GM19328 (cell line): ENCODE measurements around the gene KCNG2.
"Not testable (repeated sequence)": the region's sequence is repeated elsewhere in the genome, so short reads cannot be mapped to it uniquely, and the experiment has no call there.

Experiments
- ATAC-seq: cut with Tn5 transposase; IDR thresholded peaks from one replicate; pipeline ENCODE4 v1.9.1; 2021; ENCODE audit warnings: mild to moderate bottlenecking, moderate library complexity; ENCODE audit not compliant: unreplicated experiment

KCNG2 gene

DNA sequence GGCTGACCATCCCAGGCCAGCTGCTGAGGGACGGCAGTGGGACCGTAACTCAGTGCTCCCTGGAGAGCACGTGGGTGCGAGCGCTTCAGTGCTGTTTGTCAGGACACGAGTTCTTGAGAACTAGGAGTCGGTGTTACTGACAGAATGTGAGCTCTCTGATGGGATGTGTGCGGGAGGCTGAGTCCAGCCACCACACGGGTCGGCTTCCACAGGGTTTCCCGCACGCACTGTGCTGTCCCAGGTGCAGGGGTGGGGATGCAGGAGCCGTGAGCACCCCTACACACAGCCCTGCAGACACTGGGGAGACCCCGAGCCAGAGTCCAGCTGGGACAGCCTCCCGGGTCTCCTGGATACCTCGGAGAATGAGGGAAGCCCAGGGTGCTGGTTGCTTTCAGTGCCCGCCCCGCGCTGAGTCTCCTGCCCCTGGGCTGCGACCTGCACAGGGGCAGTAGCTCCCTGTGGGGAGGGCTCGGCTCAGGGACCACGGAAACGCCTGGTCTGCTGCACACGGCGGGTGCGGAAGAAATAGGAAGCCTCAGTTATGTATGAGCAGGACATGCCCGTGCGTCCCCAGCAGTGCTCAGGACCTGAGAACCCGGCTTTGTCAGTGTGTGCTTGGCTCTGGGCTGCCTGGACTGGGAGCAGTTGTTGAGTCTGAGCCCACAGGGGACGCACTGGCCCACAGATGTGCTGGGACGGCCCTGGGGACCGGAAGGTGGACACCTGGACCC lies 71.2 kb downstream of the KCNG2 start:
- ATAC-seq: no peak

DNA sequence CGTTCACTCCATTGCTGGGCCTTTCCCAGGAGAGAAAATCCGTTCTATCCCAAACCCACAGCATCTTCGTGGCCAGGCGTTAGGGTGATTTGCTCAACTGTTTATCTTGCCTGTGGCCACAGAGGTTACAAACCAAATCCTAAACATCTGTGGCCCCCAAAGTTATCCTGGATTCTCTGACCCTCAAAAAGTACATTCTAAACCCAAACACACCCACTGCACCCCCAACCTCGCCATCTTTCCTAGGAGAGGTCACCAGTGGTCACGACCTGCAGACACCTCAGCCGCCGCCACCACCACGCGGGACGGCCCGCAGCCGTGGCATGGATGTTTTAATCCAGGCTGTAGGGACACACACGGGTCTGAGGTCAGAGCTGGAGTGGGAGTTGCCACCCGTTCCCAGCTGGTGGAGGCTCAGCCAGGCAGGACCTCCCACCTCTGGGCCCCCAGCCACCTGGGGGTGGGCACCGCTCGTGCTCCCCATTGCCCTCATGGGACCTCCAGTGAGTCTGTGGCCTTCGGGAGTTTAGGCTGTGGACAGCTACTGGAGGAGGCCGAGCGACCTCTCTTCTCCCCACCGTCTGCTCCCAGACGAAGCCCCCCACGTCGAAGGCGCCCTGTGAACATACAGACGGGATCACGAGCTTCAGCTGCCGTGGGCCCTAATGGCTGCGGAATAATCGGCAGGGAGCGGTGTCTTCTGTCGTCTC lies 72.0 kb downstream of the KCNG2 start:
- no peak for ATAC-seq

DNA sequence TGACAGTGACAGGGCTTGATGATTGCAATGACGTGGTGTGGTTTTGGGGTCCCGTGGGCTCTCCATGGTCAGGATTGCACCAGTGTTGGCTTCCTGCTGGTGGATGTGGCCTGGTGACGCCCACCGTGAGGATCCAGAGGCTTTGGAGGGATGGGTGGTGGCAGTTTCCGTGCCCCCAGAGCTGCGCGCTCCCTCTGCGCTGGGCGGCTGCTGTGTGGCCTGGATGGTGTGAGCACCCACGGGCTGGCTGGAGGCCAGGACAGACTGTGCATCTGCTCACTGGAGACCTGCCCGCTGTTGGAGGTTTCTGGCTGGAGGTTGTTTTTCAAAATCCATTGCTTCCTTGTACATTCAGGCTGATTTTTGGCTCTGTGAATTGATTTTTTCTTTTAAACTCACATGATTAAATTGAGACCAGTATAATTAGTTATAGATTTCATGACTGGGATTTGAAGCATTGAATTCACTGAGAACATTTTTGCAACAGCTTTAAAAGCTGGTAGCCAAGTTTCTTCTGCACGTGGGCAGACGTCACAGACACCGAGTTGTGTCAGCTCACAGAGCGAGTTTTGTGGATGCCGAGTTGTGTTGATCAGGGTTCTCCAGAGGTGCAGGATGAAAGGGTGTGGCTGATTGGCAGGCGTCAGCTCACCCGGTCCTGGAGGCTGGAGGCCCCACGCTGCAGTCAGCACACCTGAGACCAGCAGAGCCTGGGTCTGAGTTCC lies 72.7 kb downstream of the KCNG2 start:
- no peak for ATAC-seq

DNA sequence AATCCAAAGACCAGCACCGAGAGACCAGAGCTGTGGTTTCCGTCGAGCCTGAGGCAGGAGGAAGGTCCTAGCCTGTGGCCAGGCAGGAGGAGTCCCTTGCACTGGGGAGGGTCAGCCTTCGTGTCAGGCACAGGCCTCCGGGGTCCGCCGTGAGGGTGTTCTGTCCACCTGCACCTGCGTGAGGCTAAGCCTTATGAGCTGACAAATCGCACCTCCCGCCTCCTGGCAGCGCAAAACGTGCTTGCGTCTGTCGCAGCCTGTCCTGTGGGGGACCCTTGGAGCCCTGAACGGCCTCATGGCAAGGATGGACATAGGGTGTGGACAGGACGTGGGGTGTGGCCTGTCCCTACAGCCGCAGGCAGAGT lies 73.3 kb downstream of the KCNG2 start:
- no peak for ATAC-seq

DNA sequence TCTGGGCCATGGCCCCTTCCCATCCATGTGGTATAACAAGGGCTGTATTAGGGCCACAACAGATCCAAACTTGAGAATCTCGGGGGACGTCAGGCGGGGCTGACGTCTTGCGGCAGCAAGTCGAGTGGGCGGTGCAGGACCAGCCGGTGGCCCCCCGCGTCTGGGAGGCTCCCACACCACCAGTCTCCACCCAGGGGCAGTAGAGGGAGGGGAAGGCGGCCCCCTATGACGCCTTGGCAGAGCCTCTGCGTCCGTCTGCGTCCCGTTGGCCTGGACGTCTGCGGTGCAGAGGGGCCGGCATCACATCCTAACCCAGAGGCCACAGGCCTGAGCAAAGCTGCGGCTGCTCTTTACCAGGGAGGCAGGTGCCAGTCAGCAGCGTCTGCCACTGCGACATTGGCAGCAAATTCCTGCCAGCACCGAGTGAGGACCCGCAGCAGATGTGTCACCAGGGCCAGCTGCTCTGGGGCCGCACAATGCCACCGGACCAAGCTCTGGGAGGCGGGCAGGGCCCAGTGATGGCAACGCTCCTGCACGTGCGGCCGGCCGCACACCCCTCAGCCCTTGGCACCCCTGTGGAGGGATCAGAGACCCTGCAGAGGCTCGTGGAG lies 73.8 kb downstream of the KCNG2 start:
- ATAC-seq: no peak

DNA sequence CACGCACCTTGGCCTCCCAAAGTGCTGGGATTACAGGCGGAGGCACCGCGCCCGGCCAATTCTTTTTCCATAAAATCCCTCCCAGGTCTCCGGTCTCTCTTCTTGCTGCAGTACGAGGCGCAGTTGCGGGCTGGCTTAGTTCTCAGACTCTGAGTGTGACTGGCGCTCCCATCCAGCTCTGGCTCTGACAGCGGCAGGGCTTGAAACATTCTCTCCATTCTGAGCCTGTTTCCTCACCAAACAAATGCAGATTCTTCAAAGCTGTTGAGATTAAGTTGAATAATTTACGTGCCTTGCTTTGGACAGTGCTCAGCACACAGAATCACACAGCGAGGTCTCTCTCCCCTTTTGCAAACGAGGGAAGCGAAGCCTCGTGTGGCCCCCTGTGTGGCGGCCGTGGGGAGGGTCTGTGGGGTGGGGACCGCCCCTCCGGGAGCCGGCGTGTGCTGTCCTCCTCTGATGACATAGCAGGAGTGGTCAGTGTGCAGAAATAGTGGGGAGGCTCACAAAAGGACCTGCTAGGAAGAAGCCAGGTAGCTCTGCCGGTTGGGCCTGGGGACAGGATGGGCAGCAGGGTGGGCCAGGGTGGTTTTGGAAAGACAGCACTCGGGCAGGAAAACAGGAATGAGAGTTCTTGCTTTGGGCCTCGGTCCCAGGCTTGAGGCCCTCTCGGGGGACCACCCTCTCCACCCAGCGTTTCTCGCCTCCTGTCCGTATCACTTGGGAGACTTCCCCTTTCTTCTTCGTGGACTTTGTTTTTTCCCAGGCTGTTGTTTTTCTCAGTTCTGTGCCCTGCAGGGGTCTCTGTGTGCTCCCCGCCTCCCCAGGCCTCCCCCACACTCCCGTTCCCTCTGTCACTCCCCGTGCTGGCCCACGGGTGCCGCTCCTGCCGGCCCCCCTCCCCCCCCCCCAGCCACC lies 75.0 kb downstream of the KCNG2 start:
- no peak for ATAC-seq

DNA sequence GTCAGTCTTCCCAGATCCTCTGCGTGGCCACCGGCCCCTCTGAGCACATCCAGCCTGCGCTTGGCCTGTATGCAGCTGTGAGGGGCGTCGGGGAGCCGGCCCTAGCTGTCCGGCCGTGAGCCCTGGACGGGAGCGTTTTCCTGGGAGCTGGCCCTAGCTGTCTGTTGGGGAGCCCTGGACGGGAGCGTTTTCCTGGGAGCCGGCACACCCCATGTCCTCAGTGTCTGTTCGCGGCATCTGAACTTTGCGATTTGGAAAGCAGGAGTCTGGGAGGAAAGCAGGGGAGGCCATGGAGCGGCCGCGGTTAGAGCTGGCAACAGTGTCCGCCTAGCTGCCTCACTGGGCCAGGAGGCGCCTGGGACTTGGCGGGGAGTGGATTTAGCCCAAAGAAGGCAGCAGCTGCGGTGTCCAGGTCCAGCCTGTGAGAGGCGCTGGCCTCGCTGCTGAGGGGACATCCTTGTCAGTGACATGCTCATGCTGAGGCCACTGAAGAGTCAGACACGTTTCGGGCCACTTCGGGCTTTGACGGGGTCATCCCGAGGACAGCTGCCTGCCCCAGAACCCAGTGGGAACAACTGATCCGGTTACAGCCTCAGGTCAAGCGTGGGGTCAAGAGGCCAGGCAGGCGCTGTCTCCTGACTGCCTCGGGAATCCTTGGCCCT lies 75.8 kb downstream of the KCNG2 start:
- ATAC-seq: no peak

DNA sequence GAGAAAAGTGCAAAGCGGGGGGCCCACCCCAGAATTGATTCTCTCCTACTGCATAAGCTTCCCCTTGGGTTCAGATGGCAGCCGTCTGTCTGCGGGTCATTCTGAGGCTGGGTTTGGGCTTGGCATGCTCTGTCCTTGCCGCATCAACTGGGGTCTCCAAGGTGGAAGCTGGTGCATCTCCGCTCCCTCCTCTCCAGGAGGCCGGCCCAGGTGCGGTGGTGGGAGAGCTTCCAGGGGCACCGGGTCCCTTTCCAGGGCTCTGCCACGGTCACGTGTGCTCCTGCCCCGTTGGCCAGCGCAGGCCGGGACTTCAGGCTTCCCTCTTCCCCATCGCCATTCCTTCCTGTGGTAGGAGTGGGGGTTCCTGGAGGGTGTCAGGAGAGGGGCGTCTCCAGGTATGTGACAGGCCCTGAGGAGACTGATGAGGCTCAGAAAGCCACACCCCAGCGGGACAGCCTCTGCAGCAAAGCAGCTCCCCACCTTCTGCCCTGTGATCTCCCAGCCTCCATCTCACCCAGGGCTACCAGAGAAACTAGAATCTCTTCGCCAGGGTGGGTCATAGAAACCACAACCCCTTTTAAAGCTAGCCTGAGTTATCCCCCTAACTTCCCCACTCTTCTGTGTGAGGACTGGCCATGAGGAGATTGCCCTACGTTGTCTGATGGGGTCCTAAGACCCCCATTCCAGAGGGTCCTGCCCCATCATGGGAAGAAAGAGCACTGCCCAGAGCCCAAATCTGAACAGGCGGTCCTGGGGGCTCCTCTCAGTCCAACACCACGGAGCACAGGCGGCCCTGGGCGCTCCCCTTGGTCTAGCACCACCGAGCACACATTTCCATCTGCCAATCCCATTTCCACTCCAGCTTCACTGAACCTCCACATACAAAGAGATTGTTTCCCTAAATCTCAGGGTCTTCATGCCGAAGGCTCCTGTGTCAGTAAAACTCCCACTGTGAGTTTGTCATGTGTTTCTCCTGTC lies 77.1 kb downstream of the KCNG2 start:
- no peak for ATAC-seq

DNA sequence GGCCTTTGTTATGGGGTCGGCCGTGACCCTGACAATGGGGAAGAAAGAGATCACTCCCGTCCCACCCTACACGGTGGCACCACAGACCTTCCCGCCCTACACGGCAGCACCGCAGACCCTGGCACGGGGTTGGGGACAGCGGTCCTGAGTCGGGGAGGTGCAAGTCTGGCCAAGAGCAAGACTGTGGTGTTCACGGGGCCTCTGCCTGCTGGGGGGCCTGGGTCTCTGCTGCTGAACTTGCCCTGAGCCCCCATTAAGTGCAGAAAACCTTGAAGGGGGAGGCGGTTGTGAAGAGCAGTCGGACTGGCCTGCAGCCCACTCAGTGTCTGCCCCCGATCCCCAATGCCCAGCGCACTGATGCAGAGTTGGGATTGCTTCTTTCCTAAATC lies 77.8 kb downstream of the KCNG2 start:
- no peak for ATAC-seq

DNA sequence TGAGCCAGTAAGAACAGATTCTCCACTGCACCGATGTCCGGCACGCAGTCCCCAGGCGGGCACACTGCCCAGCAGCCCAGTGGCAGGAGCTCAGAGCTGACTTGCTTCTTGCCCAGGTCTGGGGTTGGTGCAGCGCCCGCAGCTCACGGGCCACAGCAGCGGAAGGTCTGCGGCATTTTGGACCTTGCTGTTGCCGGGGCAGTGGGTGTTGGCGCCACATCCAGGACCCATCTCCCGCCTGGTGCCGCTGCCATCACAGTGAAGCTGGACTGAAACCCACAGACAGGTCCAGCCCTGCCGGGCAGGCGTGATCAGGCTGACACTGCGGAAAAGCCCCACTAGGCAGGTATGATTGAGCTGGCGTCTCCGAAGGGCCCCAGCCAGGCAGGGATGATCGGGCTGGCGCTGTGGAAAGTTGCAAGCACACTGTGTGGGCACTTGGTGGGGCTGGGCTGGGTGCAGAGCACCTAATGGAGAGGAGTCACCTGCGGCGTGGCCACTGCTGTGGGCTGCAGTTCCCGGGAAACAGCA lies 78.3 kb downstream of the KCNG2 start:
- ATAC-seq: no peak

DNA sequence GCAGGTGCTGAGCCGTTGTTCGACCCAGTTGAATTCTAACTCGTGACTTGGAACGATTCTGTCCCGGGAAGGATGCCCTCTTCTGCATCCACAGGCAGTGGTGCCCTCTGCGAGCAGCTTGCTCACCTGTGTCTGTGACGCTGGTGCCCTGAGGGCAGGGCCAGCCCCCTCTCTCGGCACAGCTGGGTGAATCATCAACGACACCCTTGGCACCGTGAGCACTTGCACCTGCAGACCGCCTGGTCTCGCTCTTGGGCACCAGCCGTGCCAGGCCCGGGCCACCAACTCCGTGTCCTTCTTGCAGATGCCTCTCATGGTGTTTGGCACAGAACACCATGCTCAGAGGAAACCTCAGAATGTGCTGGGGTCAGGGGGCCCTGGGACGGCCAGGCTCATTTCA lies 78.8 kb downstream of the KCNG2 start:
- no peak for ATAC-seq

DNA sequence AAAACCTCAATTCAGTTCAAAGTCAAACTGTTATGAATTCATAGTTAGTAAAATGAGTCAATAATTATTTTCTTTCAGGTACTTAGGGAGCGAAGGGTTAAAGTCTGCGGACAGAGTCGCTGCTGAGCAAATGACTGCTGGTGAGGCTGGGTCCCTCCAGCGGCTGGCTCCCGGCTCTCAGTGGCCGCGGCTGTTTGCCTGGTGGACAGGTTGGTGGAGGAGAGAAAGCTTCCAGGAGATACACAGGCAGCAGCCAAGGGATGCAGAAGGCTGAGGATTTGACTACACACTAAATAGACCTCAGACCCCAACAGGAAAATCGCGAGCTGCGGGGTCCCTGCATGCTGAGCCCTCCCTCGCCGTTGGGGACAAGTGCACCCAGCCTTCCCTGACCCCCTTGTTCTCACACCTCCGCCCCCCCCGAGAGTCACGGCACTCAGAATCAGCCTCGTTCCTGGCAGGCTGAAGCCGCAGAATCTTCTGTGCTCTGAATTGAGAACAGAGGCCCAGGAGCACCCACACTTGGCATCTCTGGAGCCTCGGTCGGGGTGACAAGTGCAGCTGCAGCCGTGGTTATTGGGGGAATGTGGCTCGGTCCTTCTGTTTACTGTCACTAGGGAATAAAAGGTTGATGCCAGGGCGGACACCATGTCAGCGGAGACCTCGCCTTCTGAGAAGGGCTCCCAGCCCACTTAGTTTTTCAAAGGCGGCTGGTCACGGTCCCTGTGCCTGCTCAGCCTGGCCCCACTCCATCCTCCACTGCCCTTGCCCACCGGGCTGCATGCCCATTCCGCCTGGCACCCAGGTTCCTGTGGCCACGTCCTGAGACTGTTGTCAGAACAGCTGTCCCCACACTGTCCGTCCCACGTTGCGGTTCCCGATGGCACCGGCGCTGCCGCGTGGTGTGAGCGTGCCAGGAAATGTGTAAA lies 79.7 kb downstream of the KCNG2 start:
- ATAC-seq: no peak

DNA sequence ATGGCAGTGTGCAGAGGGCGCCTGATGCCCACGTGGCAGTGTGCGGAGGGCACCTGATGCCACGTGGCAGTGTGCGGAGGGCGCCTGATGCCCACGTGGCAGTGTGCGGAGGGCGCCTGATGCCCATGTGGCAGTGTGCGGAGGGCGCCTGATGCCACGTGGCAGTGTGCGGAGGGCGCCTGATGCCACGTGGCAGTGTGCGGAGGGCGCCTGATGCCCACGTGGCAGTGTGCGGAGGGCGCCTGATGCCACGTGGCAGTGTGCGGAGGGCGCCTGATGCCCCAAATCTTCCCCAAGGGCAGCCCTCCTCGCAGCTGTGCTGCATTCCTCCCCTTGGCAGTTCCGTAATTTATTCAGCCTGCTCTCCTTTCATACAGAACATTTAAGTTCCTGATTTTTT lies 80.5 kb downstream of the KCNG2 start:
- not testable (repeated sequence) for ATAC-seq

DNA sequence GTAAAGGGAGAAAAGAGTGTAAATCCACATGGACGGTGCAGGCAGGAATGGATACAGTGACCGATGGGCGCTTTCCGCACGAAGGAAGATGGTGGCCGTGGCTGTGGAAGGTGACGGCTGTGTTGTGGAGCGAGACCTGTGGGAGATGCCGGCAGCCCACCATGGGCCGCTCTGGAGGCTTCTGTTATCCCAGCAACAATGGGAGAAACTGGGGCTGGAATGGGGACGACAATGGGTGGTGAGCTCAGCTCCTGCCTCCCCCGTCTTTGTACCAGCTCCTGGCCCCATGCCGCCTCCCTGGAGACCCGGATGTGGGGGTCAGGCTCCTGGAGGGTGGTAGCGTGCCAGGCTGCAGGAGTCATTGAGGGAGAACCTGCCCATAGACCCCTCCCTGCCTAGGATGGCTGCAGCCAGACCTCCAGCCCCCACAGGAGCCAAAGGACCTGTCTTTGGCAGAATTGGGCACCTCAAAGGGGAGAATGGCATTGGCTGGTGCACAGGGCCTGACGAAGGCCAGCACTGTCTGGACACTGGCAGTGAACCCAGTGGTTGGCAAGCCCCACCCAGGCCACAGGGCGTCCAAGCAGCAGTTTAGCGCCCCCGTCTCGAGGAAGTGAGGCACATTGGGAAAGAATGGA lies 81.1 kb downstream of the KCNG2 start:
- no peak for ATAC-seq

DNA sequence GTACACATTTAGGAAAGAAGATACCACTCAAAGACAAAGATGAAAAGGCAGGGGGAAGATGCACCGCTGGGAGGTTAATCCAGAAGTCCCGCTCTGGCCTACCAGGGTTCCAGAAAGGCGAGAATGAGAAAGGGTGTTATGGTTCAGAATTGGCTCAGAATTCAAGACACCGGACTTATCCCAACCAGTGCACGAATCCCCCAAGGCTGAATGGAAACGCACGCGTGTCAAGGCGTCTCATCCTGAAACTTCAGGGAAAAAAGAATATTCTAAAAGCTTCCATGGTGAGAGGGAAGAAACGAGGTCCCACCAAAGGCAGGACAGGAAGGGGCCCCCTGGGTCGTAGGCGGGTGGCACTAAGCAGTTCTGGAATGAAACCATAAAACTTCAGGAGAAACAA lies 81.8 kb downstream of the KCNG2 start:
- no peak for ATAC-seq

DNA sequence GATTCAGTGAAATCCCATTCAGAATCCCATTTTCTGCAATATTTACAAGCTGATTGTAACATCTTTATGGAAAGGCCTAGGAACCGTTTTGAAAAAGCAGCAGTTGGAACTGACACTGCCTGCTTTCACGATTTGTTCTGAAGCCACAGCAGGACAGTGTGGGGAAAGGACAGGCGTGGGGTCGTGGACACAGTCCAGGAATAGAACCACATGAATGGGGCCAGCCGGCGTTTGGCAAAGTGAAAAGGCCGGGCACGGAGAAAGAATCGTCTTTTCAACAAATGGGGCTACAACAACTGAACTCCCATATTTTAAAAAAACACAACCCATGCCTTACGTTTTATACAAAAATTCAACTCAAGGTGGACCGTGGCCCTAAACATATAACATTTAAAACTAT lies 84.0 kb downstream of the KCNG2 start:
- ATAC-seq: no peak
